Cortex of kidney (tissue), 1 donor: ENCODE measurements around the gene RNF167.

Experiments
- DNase-seq: peaks from one replicate; lab custom pipeline; 2025; lab: John Stamatoyannopoulos, UW

Gene RNF167

DNA sequence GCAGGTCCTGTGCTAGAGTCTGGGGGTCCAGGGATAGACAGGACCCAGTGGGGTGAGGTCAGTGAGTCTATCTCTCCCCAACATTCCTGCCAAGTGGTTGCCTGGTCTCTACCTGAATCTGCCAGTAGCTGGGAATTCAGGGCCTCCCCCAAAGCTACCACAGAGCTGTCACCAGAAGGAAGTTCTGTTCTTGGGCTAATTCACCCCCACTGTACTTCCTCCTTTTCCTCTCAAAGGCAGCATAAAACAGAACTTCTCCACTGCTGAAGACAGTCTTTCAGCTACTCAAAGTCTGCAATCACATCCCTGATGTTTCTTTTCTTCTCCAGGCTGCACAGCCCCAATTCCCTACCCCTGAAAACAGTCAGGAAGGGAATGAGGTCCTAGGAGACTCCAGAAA is 38.7 kb downstream of the RNF167 start:
- DNase-seq = no peak

- DNase-seq = no peak
Measured at GRCh38 chr17:4980644-4981216, 40.7 kb downstream of the RNF167 start.

DNA sequence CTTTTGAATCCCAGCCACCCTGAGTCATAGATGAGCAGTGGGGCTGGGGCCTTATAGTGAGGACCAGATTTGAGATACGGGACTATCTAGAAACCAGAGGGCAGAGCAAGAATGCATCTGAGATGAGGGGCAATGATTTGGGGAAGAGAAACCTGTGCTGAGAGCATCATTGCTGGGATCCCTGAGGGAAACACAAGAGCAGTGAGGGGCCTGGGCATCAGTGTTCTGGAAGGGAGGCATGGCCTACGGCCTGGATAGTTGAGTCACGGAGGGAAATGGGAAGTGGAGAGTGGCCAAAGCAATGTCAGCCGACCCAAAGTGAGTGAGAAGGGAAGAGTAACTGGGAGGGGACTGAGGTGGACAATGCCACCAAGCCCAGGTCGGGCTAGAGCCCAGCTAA is 42.2 kb downstream of the RNF167 start:
- DNase-seq = no peak

DNA sequence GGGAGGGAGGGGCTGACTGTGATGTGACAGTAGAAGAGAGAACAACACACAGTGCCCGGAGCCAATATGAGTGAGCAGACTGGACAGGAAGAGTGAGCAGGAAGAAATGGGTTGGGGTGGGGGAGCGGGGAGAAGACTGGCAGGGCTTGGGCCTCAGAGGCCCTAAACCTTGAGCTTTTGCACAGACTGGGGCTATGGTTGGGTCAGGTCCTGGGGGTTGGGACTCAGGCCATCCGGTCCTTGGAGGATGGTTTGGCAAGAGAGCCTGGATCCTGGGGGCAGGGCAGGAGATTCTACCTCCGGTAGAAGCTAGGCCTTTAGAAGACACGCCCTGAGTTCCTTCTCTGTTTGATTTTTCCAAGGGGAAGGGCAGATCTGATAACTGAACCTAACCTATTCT is 46.3 kb downstream of the RNF167 start:
- DNase-seq = no peak

GRCh38 chr17:4986951-4987766 is 47.1 kb downstream of the RNF167 start, which contains the start of gene CAMTA2:
Gene CAMTA2, minus strand, starts transcription at chr17:4987675. Its CDS starts 1,453 bp downstream, at chr17:4986222.
- no peak for DNase-seq

- DNase-seq = no peak
Measured at GRCh38 chr17:4987767-4988567, 47.9 kb downstream of the RNF167 start.

DNA sequence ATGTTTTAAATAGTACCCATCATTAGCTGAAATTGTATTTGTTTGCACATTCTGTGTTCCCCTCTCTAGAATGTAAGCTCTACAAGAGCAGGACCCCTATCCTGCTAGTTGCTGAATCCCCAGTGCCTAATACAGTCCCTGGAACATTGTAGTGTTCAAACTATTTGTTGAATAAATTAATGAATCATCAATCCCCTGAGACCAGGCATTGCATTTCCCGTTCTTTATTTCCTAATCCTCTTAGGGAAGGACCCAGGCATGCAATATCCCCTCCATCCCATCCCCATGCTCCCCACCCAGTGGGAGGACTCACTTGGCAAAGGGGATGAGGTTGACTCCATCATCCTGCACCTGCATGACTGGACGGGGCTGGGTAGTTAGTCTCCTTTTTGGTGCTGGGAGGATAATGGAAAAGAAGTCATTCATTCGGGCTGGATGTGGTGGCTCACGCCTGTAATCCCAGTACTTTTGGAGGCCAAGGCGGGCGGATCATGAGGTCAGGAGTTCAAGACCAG is 54.1 kb downstream of the RNF167 start:
- no peak for DNase-seq
